ENCODE data around the gene PIK3R6. TPM values are rescaled to one million over a fixed set of nuclear protein-coding genes. Genes with fewer than 3 reads are reported as not detected.

Gene PIK3R6
- total RNA-seq, 1 donor from 2014 or later, result not detected

- Mint-ChIP-seq H3K4me3 (ENCODE audit: unreplicated experiment) (no peak overlapping the region), H3K9me3 (ENCODE audit: unreplicated experiment) (peaks cover 6% of the 10 kb centered on the region), H3K27me3 (ENCODE audit: unreplicated experiment) (peaks cover 2% of the 10 kb centered on the region), H3K36me3 (ENCODE audit: unreplicated experiment) (no peaks in the 10 kb centered on the region), H3K27ac (ENCODE audit: unreplicated experiment) (no peak overlapping the region), H3K4me1 (ENCODE audit: unreplicated experiment) (no peaks in the 10 kb centered on the region)
- DNase-seq (ENCODE audit: extremely low spot score, unreplicated experiment), result no peak
- TF ChIP-seq CTCF (IDR thresholded peaks at IDR 0.05), result no peak
These were observed 74.8 kb downstream of the PIK3R6 start for GRCh38 chr17:8792646-8793045.

GRCh38 chr17:8791910-8792270, 75.6 kb downstream of the PIK3R6 start:
- Mint-ChIP-seq H3K27ac (ENCODE audit: unreplicated experiment) (no peak overlapping the region), H3K36me3 (ENCODE audit: unreplicated experiment) (no peaks in the 10 kb centered on the region), H3K9me3 (ENCODE audit: unreplicated experiment) (peaks cover 6% of the 10 kb centered on the region), H3K4me1 (ENCODE audit: unreplicated experiment) (no peaks in the 10 kb centered on the region), H3K4me3 (ENCODE audit: unreplicated experiment) (no peak overlapping the region), H3K27me3 (ENCODE audit: unreplicated experiment) (peaks cover 2% of the 10 kb centered on the region)
- no peak for TF ChIP-seq CTCF (IDR thresholded peaks at IDR 0.05)
- no peak for DNase-seq (ENCODE audit: extremely low spot score, unreplicated experiment)

- H3K27ac Mint-ChIP-seq (ENCODE audit: unreplicated experiment), result no peak overlapping the region
- TF ChIP-seq CTCF (IDR thresholded peaks at IDR 0.05), result no peak
- no peak for DNase-seq (ENCODE audit: extremely low spot score, unreplicated experiment)
- no peak overlapping the region for H3K4me3 Mint-ChIP-seq (ENCODE audit: unreplicated experiment)
- no peaks in the 10 kb centered on the region for H3K4me1 Mint-ChIP-seq (ENCODE audit: unreplicated experiment)
- peaks cover 6% of the 10 kb centered on the region for H3K9me3 Mint-ChIP-seq (ENCODE audit: unreplicated experiment)
- no peaks in the 10 kb centered on the region for H3K27me3 Mint-ChIP-seq (ENCODE audit: unreplicated experiment)
- H3K36me3 Mint-ChIP-seq (ENCODE audit: unreplicated experiment), result no peaks in the 10 kb centered on the region
These were observed 76.1 kb downstream of the PIK3R6 start for GRCh38 chr17:8791248-8791909.

GRCh38 chr17:8789743-8790142, 77.7 kb downstream of the PIK3R6 start:
- Mint-ChIP-seq H3K4me3 (ENCODE audit: unreplicated experiment) (no peak overlapping the region), H3K36me3 (ENCODE audit: unreplicated experiment) (no peaks in the 10 kb centered on the region), H3K9me3 (ENCODE audit: unreplicated experiment) (peaks cover 6% of the 10 kb centered on the region), H3K4me1 (ENCODE audit: unreplicated experiment) (no peaks in the 10 kb centered on the region), H3K27ac (ENCODE audit: unreplicated experiment) (no peak overlapping the region), H3K27me3 (ENCODE audit: unreplicated experiment) (peaks cover 2% of the 10 kb centered on the region)
- DNase-seq (ENCODE audit: extremely low spot score, unreplicated experiment), result no peak
- no peak for TF ChIP-seq CTCF (IDR thresholded peaks at IDR 0.05)

GRCh38 chr17:8788998-8789397, 78.5 kb downstream of the PIK3R6 start:
- H3K4me3 Mint-ChIP-seq (ENCODE audit: unreplicated experiment), result no peak overlapping the region
- H3K27ac Mint-ChIP-seq (ENCODE audit: unreplicated experiment), result no peak overlapping the region
- DNase-seq (ENCODE audit: extremely low spot score, unreplicated experiment), result no peak
- peaks cover 2% of the 10 kb centered on the region for H3K27me3 Mint-ChIP-seq (ENCODE audit: unreplicated experiment)
- peaks cover 6% of the 10 kb centered on the region for H3K9me3 Mint-ChIP-seq (ENCODE audit: unreplicated experiment)
- no peaks in the 10 kb centered on the region for H3K4me1 Mint-ChIP-seq (ENCODE audit: unreplicated experiment)
- no peak for TF ChIP-seq CTCF (IDR thresholded peaks at IDR 0.05)
- no peaks in the 10 kb centered on the region for H3K36me3 Mint-ChIP-seq (ENCODE audit: unreplicated experiment)

Data from osteocyte (in vitro differentiated cells).